Measurements from ENCODE around the gene DGCR2.
A peak's percentile ranks its signal among the peaks of the same experiment; 100 is the strongest.

- TF ChIP-seq CTCF (conservative IDR thresholded peaks at IDR 0.05; ENCODE audit: low read depth in 2 of 2) (peak; percentile 66 to 72), EZH2 (IDR thresholded peaks at IDR 0.05; ENCODE audit: low read depth, unreplicated experiment) (no peak), POLR2AphosphoS5 (IDR thresholded peaks at IDR 0.05; ENCODE audit: low read depth) (no peak), REST (IDR thresholded peaks at IDR 0.05; ENCODE audit: unreplicated experiment) (no peak), EZH2phosphoT487 (IDR thresholded peaks at IDR 0.05; ENCODE audit: unreplicated experiment) (no peak), JUNB (IDR thresholded peaks at IDR 0.05; ENCODE audit: unreplicated experiment) (no peak), CREB1 (CRISPR knock-in tag; IDR thresholded peaks at IDR 0.05; ENCODE audit: low read depth) (no peak), ETS1 (IDR thresholded peaks at IDR 0.05) (no peak)
Observed at GRCh38 chr22:18987765-18988164, 134.4 kb downstream of the DGCR2 start.

Measured in GM23338 (cell line).